WI38 (cell line): Measurements from ENCODE around the gene HLA-DMA.
A peak's percentile ranks its signal among the peaks of the same experiment; 100 is the strongest.

ENCODE experiments used
- H3K4me3 ChIP-seq: 2 replicates; pipeline ENCODE4 v1.5.1; 2011; ENCODE audit warnings: low read depth, mild to moderate bottlenecking, control low read depth, low read length
- TF ChIP-seq, protein P1 (sequence below): IDR thresholded peaks from 2 replicates; pipeline ENCODE4 v1.5.1; 2012; ENCODE audit warnings: low read depth, mild to moderate bottlenecking, control low read depth, low read length

Gene HLA-DMA

DNA sequence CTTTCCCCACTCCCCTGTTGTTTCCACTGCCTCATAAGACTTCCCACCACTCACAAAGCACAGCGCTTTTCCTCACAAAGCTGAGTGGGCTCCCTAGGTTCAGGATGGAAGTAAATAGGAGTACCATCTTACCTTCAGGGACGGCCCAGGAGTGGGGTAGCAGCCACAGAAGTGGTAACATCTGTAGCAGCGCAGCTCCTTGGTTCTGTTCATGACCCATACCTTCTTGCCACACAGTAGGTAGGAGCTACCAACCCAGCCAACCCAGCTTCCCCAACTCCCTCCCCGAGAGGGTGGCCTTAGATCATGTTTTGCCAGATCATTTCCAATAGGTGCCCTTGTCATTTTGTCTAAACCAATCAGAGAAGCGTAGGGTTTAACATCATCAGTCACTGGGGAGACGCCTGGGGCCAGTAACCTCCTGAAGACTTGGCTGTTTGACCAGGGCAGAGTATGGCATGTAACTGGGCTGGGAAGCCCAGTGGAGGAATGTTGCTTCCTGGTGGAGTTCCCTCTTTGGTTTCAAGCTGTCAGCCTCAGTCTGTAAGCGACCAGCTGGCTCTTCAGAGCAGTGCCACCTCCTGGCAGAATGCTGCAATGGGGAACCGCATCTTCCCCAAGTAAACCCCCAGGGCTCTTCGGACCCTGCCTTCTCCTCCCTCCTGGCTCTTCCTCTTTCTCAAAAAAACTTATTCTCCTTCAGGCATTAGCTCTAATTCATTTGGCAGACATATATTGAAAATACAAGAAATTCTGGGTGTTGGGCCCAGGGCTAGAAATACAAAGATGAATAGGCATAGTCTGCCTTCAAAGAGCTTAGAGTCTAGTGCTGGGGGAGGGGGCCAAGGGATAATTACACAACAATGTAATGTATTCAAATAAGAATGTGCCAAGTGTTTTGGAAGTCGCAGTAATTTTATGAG lies at the start of gene HLA-DMA:
HLA-DMA (minus strand) TSS at position 281 of the 923 bp plus-strand sequence; CDS start at position 220, 61 bp downstream.
- H3K4me3 ChIP-seq = no peak within 1 kb of the TSS
- TF ChIP-seq, protein P1, sequence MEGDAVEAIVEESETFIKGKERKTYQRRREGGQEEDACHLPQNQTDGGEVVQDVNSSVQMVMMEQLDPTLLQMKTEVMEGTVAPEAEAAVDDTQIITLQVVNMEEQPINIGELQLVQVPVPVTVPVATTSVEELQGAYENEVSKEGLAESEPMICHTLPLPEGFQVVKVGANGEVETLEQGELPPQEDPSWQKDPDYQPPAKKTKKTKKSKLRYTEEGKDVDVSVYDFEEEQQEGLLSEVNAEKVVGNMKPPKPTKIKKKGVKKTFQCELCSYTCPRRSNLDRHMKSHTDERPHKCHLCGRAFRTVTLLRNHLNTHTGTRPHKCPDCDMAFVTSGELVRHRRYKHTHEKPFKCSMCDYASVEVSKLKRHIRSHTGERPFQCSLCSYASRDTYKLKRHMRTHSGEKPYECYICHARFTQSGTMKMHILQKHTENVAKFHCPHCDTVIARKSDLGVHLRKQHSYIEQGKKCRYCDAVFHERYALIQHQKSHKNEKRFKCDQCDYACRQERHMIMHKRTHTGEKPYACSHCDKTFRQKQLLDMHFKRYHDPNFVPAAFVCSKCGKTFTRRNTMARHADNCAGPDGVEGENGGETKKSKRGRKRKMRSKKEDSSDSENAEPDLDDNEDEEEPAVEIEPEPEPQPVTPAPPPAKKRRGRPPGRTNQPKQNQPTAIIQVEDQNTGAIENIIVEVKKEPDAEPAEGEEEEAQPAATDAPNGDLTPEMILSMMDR = peak; percentile 83

DNA sequence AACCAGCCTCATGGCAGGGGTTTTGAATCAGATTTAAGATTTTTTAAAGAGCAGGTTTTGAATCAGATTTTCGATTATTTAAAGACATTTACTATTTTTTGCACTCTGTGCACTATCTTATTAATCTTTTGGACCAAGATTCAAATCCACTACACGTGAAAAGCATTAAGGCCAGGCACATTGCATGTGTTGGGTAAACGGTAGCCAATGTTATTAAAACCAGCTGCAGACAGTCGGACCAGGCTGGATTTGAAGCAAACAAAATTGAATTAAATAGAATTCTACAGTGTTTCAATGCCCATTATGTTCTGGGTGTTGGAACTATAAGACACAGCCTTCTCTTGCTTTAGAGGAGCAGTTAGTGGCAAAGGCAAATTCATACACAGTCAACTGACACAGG lies 48.8 kb upstream of the HLA-DMA start:
- no peak overlapping the region for H3K4me3 ChIP-seq
- TF ChIP-seq, protein P1 = no peak

DNA sequence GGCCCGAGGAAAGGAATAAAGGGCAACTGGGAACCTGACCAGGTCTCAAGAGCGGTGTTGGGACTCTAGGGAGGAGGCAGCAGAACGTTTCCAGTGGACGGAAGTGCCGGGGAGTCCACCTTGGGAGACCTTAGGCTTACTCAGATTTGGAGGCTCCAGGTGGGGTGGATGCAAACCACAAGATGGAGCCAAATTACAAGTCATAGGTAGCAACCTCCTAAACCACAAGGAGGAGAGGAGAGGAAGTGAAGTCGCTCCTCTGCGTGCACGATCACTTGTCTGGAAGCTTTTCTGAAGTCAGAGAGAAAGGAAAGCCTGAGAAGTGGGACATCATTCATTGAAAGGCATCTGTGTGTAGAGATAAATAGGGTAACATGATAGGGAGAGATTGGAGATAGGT lies 47.2 kb upstream of the HLA-DMA start:
- TF ChIP-seq, protein P1 = no peak
- no peak overlapping the region for H3K4me3 ChIP-seq

DNA sequence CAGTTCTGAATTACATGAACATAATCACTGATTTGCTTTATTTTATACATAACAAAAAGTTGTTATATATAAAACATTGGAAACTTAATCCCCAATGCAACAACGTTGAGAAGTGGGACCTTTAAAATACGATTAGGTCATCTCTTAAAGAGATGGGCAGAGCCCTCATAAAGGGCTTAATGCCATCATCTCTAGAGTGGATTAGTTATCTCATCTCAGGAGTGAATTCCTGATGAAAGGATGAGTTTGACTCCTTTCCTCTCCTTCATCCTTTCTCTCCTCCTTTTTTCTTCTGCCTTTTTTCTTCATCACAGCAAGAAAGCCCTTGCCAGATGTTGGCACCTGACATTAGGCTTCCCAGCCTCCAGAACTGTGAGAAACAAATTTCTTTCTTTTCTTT lies 42.6 kb upstream of the HLA-DMA start:
- H3K4me3 ChIP-seq = no peak overlapping the region
- TF ChIP-seq, protein P1 = no peak

DNA sequence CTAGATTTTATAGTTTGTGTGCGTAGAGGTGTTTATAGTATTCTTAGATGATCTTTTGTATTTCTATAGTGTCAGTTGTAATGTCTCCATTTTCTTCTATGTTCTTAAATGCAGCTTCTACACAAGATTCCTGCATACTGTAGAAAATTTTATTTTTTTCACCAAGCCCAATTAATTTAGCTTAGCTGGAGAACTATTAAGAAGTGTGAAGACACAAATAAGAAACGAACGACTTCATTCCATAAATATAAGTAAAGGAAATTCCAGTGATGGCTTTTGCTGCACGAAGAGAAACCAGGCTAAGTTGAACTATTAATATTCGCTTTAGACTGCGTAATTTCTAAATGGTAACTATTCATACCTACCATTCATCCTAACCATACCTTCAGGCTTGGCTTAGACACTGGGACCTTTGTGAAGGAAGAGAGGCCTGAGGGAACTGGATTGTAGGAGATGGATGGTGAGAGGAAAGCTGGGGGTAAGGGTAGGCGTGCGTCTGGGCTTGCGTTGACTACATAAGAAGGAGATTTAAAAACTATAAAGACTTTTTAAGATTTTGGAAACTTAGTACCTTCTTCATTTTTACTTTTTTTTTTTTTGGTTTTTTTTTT lies 40.6 kb upstream of the HLA-DMA start:
- no peak overlapping the region for H3K4me3 ChIP-seq
- TF ChIP-seq, protein P1 = no peak

DNA sequence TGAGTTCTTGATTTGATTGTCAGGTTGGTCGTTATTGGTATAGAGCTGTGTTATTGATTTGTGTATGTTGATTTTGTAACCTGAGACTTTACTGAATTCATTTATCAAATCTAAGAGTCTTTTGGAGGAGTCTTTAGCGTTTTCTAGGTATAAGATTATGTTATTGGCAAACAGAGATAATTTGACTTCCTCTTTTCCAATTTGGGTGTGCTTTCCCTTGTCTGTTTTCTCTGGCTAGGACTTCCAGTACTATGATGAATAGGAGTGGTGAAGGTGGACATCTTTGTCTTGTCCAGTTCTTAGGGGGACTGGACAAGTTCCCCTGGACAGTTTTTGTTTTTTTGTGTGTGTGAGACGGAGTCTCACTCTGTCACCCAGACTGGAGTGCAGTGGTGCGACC lies 39.1 kb upstream of the HLA-DMA start:
- TF ChIP-seq, protein P1 = no peak
- H3K4me3 ChIP-seq = no peak overlapping the region

DNA sequence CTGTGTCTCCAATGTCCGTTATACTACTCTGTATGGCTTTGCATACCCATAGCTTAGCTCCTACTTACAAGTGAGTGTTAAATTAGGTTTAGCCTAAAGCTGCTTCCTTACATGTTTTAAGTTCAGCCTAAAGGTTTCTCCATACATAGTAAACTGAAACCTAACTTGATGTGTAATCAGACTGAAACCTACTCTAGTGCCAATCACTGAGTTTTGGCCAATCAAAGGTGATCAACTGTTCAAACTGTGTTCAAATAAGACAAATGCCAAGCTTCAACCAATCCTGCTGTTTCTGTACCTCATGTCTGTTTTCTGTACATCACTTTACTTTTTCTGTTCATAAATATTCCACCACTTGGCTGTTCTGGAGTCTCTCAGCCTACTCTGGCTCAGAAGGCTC lies 36.5 kb upstream of the HLA-DMA start:
- TF ChIP-seq, protein P1 = no peak
- H3K4me3 ChIP-seq = no peak overlapping the region
